Inflammatory macrophage treated with lipopolysaccharide for 4 hours (primary cell): ENCODE results near the gene CCR2.
"Not testable (repeated sequence)": the region's sequence is repeated elsewhere in the genome, so short reads cannot be mapped to it uniquely, and the experiment has no call there.

Experiments
- DNase-seq: peaks from one replicate; pipeline ENCODE4 v3.0.0-alpha.2; 2020

The CCR2 gene

DNA sequence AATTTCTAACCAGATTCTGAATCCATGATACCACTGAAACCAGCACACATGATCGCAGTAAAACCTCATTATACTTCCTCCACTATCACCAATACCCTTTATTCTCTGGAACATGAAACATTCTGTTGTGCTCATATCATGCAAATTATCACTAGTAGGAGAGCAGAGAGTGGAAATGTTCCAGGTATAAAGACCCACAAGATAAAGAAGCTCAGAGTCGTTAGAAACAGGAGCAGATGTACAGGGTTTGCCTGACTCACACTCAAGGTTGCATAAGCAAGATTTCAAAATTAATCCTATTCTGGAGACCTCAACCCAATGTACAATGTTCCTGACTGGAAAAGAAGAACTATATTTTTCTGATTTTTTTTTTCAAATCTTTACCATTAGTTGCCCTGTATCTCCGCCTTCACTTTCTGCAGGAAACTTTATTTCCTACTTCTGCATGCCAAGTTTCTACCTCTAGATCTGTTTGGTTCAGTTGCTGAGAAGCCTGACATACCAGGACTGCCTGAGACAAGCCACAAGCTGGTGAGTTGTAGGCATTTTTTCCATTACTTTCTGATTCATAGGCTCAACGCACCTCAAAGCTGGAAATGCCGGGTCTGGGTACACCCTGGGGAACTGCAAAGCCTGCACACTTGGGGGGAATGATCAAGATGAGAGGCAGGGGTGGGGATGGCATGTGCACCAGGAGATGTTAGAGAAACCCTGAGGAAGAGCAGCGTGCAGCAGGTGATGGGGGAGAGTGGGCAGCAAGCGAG is at the start of gene CCR2:
TSS of gene CCR2 (plus strand) at position 465 of the 764 bp plus-strand sequence. CDS start 3,417 bp downstream, outside the sequence.
- DNase-seq: no peak

DNA sequence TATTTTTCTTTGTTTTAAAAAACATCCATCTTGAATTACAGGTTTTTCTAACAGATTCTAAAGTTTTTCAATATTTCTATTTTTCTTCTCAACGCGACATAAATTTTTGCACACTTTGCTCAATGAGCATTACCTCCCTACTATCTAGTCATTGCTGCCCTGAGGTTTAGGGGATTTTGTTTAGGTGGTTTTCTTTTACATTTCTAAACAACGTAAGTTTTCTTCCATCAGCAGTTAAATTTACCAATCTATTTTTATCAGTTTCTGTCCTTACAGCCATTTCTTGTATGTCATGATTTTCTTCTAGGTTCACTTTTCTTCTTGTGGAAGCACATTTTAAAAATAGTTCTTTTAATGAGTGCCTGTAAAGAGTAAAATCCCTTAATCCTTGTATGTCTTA is 49.2 kb upstream of the CCR2 start:
- DNase-seq: no peak

DNA sequence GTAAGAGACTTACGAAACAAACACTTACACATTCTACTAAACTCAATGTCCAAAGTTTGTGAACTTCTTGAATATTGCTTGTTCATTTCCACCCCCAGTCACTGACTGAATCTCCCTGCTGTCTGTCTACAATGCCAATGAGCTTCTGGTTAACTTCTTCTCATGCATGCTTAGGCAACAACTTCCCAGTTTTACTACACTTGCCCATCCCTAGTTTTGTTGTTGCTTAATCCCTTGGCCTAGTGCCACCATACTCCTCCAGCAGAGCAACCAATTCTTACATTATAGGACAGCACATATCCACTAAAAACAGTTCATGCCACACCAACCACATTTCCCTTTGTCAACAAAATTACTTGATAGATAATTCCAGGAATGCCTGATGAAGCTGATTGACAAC is 40.9 kb upstream of the CCR2 start:
- DNase-seq: peak; percentile 98

DNA sequence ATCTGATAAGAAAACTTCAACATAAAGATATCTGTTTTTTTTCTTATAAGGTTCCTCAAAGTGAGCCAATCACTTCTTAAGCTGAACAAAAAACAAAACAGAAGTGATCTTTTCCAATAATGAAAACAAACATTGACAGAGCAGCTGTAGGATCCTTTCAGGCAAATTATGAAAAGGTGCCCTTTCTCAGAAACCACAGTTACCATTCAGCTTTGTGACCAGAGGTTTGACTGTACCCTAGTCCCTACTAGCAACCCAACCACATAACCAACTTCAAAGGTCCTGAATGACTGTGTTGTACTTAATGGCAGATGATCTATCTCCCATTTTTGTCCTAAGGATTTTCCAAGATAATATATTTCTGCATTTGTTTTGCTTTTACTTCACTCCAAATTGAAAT is 39.4 kb upstream of the CCR2 start:
- peak; percentile 52 for DNase-seq

DNA sequence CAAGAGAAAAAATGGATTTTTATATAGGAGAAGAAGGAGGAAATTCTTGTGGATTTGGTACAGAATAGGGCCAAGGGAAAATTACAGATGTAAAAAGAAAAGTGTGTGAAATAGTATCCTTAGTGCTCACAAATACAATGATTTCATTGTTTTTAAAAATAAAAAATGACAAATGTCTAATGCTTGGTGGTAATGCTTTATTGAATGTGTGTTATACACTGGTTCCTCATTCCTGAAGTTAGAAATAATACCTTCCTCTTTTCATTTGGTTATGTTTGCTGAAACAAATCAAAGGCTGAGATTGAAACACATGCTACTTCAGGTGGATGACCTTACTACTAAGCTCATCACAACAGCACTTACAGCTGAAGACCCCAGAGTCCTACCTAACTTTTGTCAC is 37.7 kb upstream of the CCR2 start:
- DNase-seq: peak; percentile 76

DNA sequence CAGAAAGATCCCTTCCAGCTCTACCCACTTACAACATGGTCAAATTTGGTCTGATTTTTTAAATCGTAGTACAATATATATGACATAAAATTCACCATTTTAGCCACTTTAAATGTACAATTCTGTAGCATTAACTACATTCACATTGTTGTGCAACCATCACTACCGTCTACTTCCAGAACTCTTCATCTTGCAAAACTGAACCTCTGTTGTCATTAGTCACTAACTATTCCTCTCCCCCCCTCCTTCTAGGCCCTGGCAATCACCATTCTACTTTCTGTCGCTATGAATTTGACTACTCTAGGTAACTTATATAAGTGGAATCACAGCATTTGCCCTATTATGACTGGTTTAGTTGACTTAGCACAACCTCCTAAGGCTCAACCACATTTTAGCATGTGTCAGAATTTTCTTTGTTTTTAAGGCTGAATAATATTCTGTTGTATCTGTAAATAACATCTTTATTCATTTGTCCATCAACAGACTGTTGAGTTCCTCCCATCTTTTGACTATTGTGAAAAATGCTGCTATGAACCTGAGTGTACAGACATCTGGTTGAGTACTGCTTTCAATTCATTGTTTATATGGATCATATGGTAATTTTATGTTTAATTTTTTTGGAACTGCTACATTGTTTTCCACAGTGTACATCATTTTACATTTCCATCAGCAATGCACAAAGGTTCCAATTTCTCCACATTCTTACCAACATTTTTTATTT is 35.5 kb upstream of the CCR2 start:
- peak; percentile 89 for DNase-seq

DNA sequence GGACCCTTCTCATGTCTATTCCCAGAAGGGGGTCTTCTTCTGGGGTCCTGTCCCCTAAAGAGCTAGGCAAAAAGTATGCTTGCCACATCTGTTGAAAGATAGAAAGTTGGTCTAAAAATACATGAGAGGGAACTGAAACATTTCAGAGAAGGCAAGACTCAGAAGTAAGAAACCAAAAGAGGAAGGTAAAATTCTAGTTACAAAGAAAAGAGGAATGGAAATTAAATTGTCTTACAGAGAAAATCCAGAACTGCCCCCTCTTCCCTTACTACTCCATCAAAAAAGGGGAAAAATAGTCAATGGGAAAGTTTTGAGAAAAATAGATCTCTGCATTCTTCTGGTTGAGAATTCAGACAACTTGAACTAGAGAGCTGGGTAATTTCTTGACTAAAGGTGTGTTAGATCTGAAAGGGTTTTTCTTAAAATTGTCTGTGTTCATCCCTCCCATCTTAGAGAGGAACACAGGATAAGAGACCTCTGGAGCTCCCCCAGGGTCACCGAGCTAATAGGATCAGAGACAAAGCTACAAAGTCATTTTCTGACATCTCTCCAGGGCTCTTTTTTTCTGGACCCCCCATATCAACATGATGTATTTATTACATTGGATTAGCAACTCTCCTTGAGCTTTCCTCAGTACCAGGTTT is 32.3 kb upstream of the CCR2 start:
- peak; percentile 82 for DNase-seq

DNA sequence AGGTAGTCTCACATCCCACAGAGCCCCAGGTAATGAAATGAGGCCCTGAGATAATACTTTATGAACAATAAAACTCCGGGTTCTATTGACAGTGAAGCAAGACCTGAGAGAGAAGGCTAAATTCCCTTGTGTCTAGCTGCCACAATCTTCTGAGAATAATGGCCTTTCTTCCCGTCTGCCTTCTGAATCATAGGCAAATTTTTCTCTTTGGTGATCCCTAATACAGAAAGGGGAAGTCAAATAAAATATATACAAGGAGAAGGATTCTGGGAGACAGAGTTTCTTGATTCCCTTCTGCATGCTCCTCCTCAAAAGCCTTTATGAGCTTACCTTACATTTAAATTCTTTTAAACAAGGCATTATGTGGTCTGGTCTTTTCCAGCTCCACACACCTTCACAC is 29.9 kb upstream of the CCR2 start:
- peak; percentile 83 for DNase-seq

DNA sequence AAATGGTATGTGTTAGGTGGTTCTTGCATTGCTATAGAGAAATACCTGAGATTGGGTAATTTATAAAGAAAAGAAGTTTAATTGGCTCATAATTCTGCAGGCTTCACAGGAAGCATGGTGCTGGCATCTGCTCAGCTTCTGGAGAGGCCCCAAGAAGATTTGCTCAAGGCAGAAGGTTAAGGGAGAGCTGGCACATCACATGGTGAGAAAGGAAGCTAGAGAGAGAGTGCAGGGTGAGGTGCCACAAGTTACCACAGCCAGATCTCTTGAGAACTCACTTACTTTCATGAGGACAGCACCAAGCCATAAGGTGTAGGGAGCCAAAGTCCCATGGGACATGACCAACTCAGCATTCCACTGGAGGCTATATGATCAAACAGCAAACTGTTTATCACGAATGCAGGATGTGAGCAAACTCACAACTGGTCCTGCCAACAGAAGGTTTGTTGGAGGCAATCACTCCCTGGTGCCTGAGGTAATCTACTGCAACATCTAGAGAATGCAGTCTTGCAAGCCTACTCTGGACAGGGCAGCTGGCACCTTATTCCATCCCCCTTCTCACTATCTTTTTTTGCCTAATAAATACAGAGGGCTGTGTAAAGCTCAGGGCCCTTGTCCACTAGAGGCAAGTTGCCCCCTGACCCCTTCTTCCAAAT is 28.1 kb upstream of the CCR2 start:
- no peak for DNase-seq

DNA sequence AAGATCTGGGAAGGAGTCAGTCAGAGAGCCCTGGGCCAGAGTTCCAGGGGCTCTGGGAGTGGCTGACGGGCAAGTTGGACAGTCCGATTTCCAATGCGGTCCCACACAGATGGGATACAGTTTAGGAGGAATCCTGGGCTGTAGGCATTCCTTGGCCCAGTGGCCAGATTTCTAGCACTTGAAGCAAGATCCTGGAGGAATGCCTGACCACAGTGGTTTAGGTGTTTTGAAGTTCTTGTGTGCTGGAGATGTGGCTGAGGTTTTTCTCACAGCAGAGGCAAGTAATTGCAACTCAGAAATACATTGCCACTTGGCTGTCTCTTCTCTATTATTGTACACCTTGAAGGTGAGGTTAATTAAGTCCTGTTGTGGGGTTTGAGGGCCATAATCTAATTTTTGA is 23.2 kb upstream of the CCR2 start:
- DNase-seq: not testable (repeated sequence)

DNA sequence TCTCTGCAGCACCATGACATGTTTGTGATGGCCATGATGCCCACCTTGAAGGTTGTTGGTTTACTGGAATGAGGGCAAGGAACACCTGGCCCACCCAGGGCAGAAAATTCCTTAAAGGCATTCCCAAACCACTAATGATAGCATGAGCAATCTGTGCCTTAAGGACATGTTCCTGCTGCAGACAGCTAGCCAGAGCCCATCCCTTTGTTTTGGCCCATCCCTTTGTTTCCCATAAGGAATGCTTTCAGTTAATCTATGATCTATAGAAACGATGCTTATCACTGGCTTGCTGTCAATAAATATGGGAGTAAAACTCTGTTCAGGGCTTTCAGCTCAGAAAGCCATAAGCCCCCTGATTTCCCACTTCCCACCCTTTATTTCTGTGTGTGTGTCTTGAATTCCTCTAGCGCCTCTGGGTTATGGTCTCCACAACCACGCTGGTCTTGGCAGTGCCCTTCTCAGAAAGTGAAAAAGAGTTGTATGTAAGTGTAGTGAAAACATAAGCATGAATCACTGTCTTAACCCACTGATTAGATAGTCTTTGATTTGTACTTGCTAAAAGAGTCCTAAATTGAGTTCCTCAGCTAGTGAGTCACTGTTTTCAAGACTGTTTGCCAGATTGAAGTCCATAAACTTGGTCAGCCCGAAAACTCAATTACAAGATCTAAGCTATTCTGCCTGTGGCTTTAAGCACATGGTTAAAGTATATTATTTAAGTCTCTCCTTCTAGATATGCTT is 19.0 kb upstream of the CCR2 start:
- no peak for DNase-seq

DNA sequence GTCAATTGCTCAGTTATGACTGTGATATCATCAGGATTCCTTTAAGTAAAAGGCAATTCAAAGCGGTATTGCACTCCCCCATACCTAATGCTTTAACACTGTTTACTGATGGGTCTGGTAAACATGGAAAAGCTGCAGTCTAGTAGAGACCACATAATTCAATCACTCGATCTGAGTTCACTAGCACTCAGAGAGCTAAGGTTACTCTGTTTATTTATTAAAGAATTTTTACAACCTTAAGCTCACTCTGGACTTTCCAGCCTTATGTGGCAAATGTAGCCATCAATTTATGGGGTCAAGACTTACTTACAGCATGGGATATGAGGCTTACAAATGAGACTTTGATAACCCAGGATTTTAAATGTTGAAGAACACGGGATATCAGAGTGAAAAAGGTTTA is 18.4 kb upstream of the CCR2 start:
- DNase-seq: no peak

DNA sequence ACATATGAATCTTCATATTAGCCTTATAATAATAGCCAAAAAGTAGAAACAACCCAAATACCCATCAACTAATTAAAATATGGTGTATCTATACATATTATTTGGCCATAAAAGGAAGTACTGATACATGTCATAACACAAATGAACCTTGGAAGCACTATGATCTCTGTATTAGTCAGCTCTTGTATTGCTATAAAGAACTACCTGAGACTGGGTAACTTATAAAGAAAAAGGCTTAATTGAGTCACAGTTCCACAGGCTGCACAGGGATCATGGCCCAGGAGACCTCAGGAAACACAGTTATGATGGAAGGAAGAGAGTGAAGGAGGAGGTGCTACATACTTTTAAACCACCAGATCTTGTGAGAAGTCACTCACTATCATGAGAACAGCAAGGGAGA is 16.0 kb upstream of the CCR2 start:
- no peak for DNase-seq

DNA sequence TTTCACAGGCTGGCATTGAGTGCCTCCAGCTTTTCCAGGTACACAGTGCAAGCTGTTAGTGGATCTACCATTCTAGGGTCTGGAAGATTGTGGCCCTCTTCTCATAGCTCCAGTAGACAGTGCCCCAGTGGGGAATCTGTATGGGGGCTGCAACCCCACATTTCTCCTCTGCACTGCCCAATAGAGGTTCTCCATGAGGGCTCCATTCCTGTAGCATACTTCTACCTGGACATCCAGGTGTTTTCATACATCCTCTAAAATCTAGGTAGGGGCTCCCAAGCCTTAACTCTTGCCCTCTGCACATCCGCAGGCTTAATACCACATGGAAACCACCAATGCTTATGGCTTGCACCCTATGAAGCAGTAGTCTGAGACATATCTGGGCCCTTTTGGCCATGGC is 15.1 kb upstream of the CCR2 start:
- no peak for DNase-seq

DNA sequence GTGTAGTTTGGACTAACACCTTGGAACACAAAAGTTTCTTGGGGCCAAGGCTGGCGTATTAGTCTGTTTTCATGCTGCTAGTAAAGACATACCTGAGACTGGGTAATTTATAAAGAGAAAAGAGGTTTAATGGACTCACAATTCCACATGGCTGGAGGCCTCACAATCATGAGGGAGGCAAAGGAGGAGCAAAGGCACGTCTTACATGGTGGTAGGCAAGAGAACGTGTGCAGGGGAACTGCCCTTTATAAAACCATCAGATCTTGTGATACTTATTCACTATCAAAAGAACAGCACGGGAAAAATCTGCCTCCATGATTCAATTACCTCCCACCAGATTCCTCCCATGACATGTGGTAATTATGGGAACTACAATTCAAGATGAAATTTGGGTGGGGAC is 9.4 kb upstream of the CCR2 start:
- no peak for DNase-seq

DNA sequence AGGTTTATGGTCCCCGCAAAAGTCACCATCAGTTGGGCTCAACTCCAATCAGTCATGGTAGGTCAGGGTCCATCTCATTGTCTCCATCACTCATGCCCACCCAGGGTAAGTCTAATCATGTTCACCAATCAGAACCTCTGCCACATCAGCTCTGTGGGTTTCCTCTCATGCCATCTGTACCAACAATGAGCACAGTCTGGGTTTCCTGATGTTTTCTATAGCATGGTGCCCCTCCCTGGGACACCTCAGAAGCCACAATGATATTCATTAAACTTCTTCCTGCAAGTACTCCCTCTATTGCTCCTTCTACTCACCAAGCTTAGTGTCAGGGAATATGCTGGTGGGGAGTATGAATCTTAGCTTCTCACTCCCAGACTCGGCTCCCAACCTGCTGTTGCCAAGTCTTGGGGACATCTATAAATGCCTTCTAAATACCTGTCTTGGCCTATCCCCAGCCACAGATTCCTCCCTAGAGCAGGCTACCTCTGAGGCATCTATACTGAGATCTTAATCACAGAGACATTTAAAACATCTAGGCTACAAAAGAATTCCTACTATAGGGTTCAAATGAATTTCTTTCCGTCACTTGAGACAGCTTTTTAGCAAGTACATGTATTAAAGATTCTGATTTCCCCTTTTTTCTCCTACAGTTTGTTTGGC is 5.0 kb upstream of the CCR2 start:
- DNase-seq: no peak

DNA sequence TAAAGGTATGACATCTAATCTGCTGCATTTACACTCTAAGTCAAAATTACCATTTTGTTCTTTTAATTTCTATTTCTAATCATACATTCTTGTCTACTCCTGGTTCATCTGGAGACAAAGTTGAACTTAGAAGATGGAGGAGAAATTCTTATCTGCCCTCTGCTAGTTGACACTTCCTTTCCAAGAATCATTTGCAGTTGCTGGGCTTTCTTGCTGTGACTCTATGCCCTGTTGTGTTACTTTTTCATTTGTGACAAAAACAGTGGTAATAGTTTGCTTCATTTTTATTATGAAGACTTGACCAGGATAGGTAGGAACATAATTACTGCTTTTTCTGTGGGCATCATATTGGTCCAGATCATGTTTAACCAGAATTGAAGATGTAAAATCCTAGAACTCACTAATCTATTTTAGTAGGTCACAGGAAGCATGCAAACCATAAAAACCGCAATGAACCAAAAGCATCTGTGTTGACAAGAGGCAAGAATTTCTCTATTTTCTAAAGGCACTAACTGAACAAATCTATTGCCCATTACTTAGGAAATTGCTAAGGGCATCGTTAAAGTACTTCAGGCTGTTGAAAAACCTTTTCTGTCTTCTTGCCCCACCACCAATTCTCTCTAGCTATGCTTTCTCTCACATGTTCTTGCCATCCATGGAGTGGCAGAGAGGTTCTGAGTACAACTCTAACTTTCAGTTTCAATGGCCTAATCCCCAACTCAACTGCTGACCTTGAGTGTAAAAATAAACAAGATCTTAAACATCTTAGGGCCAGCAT is 4.2 kb upstream of the CCR2 start:
- peak; percentile 53 for DNase-seq

DNA sequence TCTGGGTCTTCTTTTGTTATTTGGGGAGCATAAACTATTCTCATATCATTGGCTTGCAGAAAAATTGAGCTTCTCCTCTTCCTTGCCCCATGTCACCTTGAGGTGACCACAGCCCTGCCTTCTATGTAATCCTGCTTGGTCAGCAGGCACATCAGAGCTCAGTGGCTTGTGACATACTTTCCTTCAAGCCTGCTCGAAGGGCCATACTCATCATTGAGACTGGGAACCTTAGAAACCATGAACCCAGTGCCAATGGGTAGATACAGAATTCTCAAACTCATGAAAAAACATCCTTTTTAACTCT is 3.7 kb upstream of the CCR2 start:
- peak; percentile 43 for DNase-seq

DNA sequence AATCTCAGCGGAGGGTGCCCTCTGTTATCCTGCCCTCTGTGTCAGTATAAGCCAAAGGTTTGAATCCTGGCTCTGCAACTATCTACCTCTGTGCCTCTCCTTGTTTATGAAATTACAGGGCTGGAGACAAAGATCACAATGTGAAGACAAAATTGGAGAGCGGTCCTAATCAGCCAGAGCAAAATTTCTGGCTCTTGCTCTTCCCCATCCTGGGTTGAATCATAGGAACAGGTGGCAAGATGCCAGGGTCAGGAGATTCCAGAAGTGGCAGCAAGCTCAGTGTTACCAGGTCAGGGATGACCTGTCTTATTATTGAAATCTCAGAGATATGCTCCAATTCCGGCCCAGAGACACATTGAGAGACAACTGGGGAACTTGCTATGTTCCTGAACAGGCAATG is 2.3 kb upstream of the CCR2 start:
- no peak for DNase-seq

DNA sequence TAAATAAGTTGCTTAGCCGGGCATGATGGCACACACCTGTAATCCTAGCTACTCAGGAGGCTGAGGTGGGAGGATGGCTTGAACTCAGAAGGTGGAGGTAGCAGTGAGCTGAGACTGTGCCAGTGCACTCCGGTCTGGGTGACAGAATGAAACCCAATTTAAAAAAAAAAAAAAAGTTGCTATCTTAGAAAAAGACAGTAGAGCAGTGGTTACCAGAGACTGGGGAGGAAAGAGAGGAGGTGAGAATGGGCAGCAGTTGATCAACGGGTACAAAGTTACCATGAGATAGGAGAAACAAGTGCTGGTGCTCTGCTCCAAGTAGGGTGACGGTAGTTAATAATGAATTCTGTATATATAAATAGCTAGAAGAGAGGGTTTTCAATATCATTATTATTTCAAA is 821 bp upstream of the CCR2 start:
- DNase-seq: no peak

DNA sequence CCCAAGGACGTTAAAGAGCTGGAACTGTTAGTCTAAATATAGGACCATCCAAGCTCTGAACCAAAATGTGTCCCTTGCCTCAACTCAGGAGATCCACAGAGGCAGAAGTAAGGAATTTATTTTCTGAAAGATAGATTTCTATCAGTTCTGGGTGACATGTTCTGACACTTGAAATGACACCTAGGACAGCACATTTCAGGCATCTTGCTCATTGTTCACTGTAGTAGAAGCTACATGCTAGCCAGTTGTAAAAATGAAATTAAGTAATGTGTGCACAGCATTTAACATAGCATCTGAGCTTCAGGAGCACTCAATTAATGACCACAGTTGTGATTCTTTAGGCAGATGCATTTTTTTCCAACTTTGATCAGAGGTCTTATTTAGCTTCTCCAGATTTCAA is 567 bp downstream of the CCR2 start:
- DNase-seq: no peak

DNA sequence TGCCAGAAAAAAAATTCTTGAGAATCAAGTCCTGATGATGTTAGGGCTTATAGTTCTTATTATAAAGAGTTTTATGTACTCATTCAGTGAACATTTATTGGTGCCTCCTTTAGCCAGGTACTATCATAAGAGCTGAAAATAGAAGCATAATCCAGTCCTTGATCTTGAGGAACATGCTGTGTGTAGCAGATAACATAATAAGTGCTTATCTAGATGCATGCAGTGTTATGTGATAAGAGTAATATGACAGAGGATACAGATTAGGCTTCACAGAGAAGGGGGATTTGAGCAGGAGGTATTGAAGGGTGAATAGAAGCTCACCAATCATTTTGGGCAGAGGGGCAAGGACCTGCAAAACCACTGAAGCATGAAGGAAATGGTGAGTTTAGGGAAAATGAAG is 1.1 kb downstream of the CCR2 start:
- no peak for DNase-seq
